Endodermal cell (in vitro differentiated cells): ENCODE measurements around the gene SPACA9. TPM values are rescaled to one million over a fixed set of nuclear protein-coding genes. Genes with fewer than 3 reads are reported as not detected.

Experiments
- DNase-seq: peaks from one replicate; pipeline ENCODE4 v3.0.0-alpha.2; 2017
- H3K27ac ChIP-seq: 2 replicates; pipeline ENCODE4 v1.5.1; 2013; ENCODE audit warnings: mild to moderate bottlenecking, low read depth, low read length, moderate library complexity
- H3K27me3 ChIP-seq: 2 replicates; pipeline ENCODE4 v1.6.1; 2013; ENCODE audit warnings: mild to moderate bottlenecking, low read length, moderate library complexity; ENCODE audit not compliant: insufficient read depth, control insufficient read depth, poor library complexity, severe bottlenecking
- H3K36me3 ChIP-seq: 2 replicates; pipeline ENCODE4 v1.7.0; 2013; ENCODE audit warnings: mild to moderate bottlenecking, low read length, moderate library complexity; ENCODE audit not compliant: control insufficient read depth, insufficient read depth
- H3K4me1 ChIP-seq: one replicate; pipeline ENCODE4 v1.7.0; 2013; ENCODE audit warnings: low read length; ENCODE audit not compliant: control insufficient read depth, insufficient read depth
- H3K4me3 ChIP-seq: 2 replicates; pipeline ENCODE4 v1.5.1; 2013; ENCODE audit warnings: mild to moderate bottlenecking, low read length, moderate library complexity
- H3K9ac ChIP-seq: 2 replicates; pipeline ENCODE4 v1.6.1; 2013; ENCODE audit warnings: mild to moderate bottlenecking, low read length, moderate library complexity; ENCODE audit not compliant: poor library complexity, severe bottlenecking; ENCODE audit errors: extremely low read depth
- H3K9me3 ChIP-seq: 2 replicates; pipeline ENCODE4 v1.6.1; 2013; ENCODE audit warnings: mild to moderate bottlenecking, low read length, moderate library complexity; ENCODE audit not compliant: control insufficient read depth
- H3K27ac Mint-ChIP-seq: 2 replicates; pipeline ENCODE4 v1.8.0; 2020; ENCODE audit warnings: mixed read lengths
- H3K27me3 Mint-ChIP-seq: 2 replicates; pipeline ENCODE4 v1.8.0; 2021; ENCODE audit warnings: mild to moderate bottlenecking, mixed read lengths; ENCODE audit not compliant: insufficient read depth
- H3K36me3 Mint-ChIP-seq: 2 replicates; pipeline ENCODE4 v1.8.0; 2020; ENCODE audit warnings: low read depth, mixed read lengths
- H3K4me1 Mint-ChIP-seq: 2 replicates; pipeline ENCODE4 v1.8.0; 2020; ENCODE audit warnings: mixed read lengths
- H3K4me3 Mint-ChIP-seq: 2 replicates; pipeline ENCODE4 v1.8.0; 2020; ENCODE audit warnings: mild to moderate bottlenecking, moderate library complexity, mixed read lengths
- H3K9me3 Mint-ChIP-seq: 2 replicates; pipeline ENCODE4 v1.8.0; 2020; ENCODE audit warnings: mild to moderate bottlenecking, mixed read lengths
- CTCF ChIP-seq: fragments of 200-600 bp; sonication (generic); conservative IDR thresholded peaks from 2 replicates; pipeline ENCODE4 v1.5.0; 2021; ENCODE audit warnings: antibody characterized with exemption, mild to moderate bottlenecking
- WGBS, 2 experiments: methylation state at CpG; one replicate each; pipeline versions ENCODE4 v1.1.5 to v1.1.7; 2013; ENCODE audit warnings: missing lambda C conversion rate in 2 of 2, mixed read lengths in 1 of 2; ENCODE audit not compliant: insufficient coverage in 1 of 2, insufficient read length in 1 of 2; 5-methylcytosine and 5-hydroxymethylcytosine counted together
- total RNA-seq, 2 donors: library from RNA; stranded (reverse); fragmentation: NEBNext Ultra II Directional in 1 of 2; extraction: Animal tissue kit (Norgen Biotek cat#: 25700) in 1 of 2; gene quantifications; 2 replicates in 1 of 2; 3 replicates in 1 of 2; pipeline ENCODE4 v1.2.1, GENCODE V29; 2021

The SPACA9 gene
- total RNA-seq, 2 donors from 2014 or later: 3.1 to 3.4 TPM

- no peak for DNase-seq
- 90 to 93% methylated on average over 2 of the region's 2 CpGs for WGBS, 2 experiments
- no peaks in the 10 kb centered on the region for H3K9me3 Mint-ChIP-seq
- peaks cover 54% of the 10 kb centered on the region for H3K36me3 Mint-ChIP-seq
- Histone ChIP-seq H3K9ac (no peak overlapping the region), H3K36me3 (peaks cover 64% of the 10 kb centered on the region), H3K4me1 (peaks cover 3% of the 10 kb centered on the region), H3K27me3 (no peaks in the 10 kb centered on the region), H3K27ac (no peak overlapping the region), H3K9me3 (no peaks in the 10 kb centered on the region), H3K4me3 (no peak overlapping the region)
- no peak overlapping the region for H3K27ac Mint-ChIP-seq
- no peaks in the 10 kb centered on the region for H3K27me3 Mint-ChIP-seq
- H3K4me1 Mint-ChIP-seq: peaks cover 6% of the 10 kb centered on the region
- no peak overlapping the region for H3K4me3 Mint-ChIP-seq
- TF ChIP-seq CTCF: no peak
These were observed 30.6 kb downstream of the SPACA9 start for GRCh38 chr9:132909311-132909710.

GRCh38 chr9:132910376-132910775 is 31.7 kb downstream of the SPACA9 start:
- H3K27ac Mint-ChIP-seq: no peak overlapping the region
- H3K4me3 ChIP-seq: no peak overlapping the region
- H3K9me3 ChIP-seq: no peaks in the 10 kb centered on the region
- H3K36me3 Mint-ChIP-seq: peaks cover 59% of the 10 kb centered on the region
- no peaks in the 10 kb centered on the region for H3K4me1 Mint-ChIP-seq
- peaks cover 64% of the 10 kb centered on the region for H3K36me3 ChIP-seq
- WGBS, 2 experiments: 96 to 100% methylated on average over 3 to 6 of the region's 6 CpGs
- no peaks in the 10 kb centered on the region for H3K9me3 Mint-ChIP-seq
- H3K9ac ChIP-seq: no peak overlapping the region
- DNase-seq: no peak
- no peaks in the 10 kb centered on the region for H3K4me1 ChIP-seq
- TF ChIP-seq CTCF: no peak
- H3K27ac ChIP-seq: no peak overlapping the region
- no peaks in the 10 kb centered on the region for H3K27me3 ChIP-seq
- no peaks in the 10 kb centered on the region for H3K27me3 Mint-ChIP-seq
- no peak overlapping the region for H3K4me3 Mint-ChIP-seq

DNA sequence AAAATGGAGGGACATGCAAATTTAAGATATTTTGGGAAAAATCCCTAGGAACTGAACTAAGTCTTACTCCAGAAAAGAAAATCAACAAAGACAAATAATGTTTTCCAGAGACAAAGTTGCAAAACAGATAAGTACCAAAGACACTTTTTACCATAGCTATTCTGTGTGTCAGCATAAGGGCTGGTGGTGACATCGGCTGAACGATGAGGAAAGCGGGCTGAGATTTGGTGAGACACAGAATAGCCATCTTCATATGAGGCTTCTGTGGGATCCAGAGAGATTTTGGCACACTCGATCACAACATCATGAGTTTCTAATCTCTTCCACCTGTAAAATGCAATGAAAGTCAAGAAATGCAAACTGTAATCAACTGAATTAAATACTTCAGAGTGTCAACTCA is 33.4 kb downstream of the SPACA9 start:
- H3K27ac Mint-ChIP-seq: no peak overlapping the region

More for the DNA sequence above, 33.4 kb downstream of the SPACA9 start:
- Histone ChIP-seq H3K9me3 (no peaks in the 10 kb centered on the region), H3K9ac (no peak overlapping the region), H3K4me3 (no peak overlapping the region), H3K36me3 (peaks cover 77% of the 10 kb centered on the region), H3K4me1 (no peaks in the 10 kb centered on the region), H3K27ac (no peak overlapping the region), H3K27me3 (no peaks in the 10 kb centered on the region)
- no peak for DNase-seq
- TF ChIP-seq CTCF: no peak
- WGBS, 2 experiments: 98 to 100% methylated on average over 1 to 4 of the region's 4 CpGs
- H3K9me3 Mint-ChIP-seq: no peaks in the 10 kb centered on the region
- H3K27me3 Mint-ChIP-seq: no peaks in the 10 kb centered on the region
- H3K4me3 Mint-ChIP-seq: no peak overlapping the region
- H3K36me3 Mint-ChIP-seq: peaks cover 65% of the 10 kb centered on the region
- H3K4me1 Mint-ChIP-seq: no peaks in the 10 kb centered on the region
